ENCODE data around the gene SLC45A2.
"Not testable (repeated sequence)": the region's sequence is repeated elsewhere in the genome, so short reads cannot be mapped to it uniquely, and the experiment has no call there.

Gene SLC45A2, protein sequence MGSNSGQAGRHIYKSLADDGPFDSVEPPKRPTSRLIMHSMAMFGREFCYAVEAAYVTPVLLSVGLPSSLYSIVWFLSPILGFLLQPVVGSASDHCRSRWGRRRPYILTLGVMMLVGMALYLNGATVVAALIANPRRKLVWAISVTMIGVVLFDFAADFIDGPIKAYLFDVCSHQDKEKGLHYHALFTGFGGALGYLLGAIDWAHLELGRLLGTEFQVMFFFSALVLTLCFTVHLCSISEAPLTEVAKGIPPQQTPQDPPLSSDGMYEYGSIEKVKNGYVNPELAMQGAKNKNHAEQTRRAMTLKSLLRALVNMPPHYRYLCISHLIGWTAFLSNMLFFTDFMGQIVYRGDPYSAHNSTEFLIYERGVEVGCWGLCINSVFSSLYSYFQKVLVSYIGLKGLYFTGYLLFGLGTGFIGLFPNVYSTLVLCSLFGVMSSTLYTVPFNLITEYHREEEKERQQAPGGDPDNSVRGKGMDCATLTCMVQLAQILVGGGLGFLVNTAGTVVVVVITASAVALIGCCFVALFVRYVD

DNA sequence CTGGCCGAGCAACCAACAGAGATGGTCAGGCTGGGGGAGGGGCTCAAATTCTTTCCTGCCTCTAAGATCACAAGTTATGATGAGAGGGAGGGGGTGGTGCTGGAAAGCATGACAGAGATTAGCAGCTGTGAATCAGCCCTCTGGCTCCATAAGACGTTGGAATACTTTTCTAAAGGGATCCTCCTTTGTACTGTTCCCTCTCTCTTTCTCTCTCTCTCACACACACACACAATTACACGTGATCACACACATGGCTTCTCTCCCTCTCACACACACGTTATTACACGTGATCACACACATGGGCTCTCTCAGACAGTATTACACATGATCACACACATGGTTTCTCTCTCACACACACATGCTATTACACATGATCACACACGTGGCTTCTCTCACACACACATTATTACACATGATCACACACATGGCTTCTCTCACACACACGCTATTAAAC lies at the start of gene SLC45A2:
SLC45A2 (minus strand) TSS at position 23 of the 454 bp plus-strand sequence. CDS start 110 bp downstream, outside the sequence.
- DNase-seq: no peak

DNA sequence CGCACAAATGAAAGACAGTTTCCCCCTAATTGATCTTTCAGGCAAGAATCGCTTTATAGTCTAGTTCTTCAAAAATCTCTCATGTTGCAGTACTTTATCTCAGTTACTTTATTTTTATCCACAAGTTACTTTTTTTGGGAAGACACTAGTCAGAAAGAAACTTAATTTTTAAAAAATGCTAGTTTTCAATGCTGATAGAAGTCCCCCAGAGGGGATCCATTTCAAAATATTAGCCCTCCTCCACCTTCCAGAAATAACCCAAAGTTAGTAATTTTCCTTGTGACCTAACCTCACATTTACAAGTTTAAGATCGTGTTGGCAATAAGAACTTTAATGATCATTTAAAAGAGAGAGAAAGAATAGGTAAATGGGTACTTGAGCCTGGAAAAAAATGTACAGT lies 47.5 kb upstream of the SLC45A2 start:
- DNase-seq: no peak

DNA sequence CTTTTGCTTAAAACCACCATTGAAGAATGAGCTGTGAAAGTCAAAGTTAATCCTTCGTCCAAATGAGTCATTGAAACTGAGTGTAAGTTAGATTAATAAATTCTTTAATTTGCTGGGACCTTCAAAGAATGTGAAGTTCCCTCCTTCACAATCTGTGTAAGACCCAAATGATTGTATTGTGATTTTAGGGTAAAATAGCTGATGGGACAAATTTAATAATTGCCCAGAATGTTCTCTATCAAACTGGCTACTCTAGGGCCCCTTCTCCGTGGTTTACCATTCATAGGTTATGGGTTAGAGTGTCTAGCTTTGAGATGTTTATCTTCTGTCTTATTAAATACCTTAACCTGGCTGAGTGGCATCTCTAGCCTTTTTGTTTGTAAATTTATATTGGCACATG lies 46.6 kb upstream of the SLC45A2 start:
- no peak for DNase-seq

DNA sequence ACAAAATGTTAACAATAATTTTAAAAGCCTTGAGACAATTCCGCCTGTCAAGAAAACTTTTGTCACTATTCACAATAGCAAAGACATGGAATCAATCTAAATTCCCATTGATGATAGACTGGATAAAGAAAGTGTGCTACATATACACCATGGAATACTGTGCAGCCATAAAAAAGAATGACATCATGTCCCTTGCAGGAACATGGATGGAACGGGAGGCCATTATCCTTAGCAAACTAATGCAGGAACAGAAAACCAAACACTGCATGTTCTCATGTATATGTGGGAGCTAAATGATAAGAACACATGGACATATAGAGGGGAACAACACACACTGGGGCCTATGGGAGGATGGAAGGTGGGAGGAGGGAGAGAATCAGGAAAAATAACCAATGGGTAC lies 46.1 kb upstream of the SLC45A2 start:
- not testable (repeated sequence) for DNase-seq

DNA sequence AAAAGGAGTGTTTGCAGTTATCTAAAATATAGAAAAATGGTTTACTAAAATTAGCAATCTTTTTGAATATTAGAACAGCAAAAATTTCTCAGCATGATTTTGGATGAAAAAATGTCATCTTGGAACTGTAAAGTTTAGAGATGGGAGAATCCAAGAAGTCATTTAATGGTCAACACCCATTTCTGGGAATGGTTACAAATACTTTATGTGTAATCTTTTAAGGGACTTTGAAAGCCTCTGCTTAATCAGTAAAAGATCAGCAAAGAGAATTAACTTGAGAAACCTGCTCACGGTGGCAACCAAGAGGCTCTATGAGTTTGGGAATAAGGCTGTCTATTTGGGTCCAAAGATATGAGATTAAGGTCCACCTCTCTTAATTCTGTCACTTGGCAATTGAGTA lies 45.6 kb upstream of the SLC45A2 start:
- DNase-seq: no peak

DNA sequence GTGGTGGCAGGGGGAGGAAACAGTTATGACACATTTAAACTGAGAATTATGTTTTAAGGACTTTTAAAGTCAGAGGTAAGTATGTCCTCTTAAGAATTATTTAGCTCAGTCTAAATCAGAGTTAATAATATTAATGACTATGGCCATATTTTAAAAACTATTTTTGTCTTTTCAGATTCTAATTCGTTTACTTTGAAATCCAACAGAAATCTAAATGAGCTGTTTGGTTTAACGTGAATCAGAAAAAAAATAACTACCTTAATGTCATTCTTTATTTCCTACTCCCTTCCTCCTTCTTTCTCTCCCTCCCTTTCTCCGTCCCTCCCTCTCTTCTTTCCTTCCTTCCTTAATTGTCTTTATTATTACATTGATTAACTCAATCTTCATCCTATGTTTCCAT lies 43.9 kb upstream of the SLC45A2 start:
- DNase-seq: no peak

DNA sequence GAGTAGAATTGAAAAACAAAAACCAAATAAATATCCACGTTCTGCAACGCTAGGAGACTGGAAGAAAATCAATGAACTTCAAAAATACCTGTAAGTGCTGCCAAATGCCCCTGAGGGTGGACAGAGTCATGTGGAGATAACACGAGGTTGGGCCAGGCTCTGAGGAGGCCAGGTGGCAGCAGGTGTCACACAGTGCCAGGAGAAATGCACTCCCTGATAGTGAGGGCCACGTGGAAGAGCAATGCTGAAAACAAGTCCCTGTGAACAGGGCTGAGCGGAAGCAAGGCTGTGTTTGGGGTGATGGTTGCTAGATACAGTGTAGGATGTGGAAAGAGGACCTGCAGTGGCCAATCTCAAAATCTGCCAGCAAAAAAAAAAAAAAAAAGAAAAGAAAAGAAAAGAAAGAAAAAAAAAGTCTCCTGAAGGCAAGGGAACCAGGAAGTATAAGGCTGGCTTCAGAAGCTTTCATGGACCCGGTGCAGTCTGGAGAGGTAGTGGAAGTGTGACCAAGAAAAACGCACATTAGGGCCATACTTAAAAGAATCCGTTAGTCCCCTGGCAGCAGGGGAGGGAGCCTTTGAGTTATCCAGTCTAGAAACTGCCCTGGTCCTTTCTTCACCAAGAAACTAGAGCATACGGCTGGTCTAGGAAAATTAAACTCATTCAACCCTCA lies 41.7 kb upstream of the SLC45A2 start:
- DNase-seq: no peak

DNA sequence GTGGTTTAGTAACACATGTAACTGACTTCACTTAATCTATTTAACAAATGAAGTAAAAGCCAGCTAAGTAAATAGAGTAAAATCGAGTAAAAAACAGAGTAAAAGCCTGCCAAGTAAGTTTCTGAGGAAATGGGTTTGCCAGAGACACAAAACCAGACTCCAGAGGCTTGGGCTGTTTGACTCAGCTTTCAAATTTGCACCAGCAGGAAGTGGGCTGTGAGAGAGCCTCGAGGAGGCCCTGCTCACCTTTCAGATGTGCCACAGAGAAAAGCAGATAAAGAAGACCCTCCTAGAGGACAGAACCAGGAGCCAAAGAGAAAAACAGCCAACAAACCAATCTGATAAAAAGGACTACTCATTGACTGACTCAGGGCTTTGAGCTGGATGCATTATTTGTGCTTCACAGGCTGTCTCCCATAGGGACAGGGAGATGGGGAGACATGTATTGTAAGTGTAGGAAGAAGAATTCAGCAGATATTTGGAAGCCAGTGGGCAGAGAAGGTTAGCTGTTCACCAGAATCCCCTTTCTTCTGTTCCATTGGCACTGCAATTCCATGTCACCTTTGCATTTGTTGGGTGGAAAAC lies 37.7 kb upstream of the SLC45A2 start:
- DNase-seq: no peak

DNA sequence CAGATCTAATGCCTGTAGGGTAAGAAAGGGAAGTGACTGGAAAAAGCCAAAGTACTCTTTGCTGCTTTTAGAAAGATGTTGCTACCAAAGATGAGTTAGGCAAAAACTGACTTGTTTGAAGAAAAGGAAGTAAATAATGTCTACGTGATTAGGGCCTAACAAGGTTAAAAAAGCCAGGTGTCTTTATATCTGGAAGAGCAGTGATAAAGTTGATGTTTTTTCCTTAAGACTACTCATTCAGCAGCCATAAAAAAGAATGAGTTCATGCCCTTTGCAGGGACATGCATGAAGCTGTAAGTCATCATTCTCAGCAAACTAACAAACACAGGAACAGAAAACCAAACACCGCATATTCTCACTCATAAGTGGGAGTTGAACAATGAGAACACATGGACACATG lies 36.8 kb upstream of the SLC45A2 start:
- no peak for DNase-seq

DNA sequence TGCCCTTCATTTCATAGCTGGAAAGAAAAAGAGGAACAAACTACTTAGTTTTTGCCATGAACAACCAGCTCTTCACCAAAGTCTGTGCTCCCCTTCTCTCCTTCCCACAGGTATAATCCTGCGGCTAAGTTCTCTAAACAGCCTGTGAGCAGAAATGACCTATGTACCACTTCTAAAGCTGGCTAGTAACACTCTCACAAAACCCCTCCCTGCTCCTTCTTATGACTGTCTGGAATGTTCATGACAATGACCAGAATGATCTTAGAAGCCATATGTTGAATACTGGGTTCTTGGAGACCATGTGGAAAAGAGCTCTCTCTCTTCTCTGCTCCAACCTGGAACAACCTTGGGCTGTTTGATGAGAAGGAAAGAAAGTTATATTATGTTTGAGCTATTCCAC lies 36.2 kb upstream of the SLC45A2 start:
- DNase-seq: no peak

DNA sequence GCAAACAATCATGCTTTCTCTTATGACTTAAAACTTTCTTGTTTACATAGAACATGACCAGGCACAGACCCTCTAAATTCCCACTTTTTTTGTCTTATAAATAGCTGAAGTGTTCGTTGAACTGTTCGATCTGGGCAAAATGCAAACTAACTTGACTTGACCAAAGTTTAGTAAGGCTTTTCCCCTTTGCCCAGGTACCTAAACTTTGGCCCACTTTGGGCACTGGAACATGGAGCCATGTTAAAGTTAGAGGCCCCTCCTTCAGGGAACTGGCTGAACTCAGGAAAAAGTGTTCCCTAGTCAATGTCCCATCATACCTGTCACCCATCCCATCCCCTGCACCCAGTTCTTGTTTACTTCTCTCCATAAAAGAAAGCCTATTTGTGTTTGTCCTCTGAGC lies 32.8 kb upstream of the SLC45A2 start:
- no peak for DNase-seq

DNA sequence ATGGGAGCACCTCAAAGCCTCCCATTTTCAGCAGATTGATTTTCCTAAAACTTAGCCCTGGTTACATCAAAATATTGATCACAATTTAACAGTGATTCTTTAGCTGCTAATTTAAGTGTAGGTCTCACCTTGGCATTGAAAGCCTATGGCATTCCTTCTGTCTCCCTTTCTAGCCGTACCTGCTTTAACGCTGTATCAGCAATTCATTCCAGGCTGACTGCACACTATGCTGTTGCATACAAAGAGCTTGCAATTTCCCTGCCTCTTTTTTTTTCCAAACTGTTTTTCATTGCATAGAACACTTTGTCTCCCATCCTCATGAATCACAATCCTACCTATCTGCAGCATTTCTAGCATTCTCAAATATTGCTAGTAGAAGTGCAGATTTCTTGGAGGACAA lies 32.3 kb upstream of the SLC45A2 start:
- no peak for DNase-seq

DNA sequence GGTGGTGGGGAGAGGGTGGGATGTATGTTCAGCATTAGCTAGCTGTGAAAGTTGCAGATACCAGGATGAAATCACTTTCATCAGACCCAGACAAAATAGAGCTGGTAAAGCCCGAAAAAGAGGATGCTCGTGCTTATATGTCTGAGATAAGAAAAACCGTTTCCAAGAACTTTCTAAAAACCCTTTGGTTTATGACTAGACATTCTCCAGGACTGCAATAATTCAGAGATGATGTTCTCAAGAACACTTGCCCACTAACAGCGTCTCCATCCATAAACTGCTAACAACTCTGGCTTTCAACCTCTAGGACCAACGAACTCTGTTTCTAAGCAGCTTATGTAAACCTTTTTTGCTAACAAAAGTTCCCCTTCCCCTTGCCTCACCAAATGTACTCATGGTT lies 31.7 kb upstream of the SLC45A2 start:
- DNase-seq: no peak

DNA sequence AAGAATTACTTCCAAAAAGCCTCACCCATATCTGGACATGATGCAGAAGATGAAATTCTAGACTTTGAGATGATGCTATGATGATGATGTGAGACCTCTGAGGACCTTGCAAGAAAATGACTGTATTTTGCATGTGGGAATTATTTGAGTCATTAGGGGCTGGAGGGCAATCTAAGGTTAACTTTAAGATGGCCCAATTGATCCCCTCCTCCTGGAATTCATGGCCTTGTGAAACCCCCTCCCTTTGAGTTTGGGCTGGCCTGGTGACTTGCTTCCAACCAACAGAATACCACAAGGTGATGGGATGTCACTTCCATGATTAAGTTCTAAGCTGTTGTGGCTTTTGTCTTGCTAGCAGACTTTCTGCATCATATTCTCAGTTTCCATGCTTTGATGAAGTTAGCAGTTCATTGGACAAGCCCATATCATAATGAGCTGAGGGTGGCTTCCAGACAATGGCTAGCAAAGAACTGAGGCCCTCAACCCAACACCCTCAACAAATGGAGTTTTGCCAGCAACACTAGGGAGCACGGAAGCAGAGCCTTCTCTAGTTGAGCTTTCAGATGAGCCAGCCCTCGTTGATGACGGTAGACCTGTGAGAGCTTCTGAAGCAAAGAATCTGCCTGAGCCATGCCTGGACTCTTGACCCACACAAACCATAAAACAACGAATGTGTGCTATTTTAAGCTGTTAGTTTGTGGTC lies 30.8 kb upstream of the SLC45A2 start:
- DNase-seq: no peak

DNA sequence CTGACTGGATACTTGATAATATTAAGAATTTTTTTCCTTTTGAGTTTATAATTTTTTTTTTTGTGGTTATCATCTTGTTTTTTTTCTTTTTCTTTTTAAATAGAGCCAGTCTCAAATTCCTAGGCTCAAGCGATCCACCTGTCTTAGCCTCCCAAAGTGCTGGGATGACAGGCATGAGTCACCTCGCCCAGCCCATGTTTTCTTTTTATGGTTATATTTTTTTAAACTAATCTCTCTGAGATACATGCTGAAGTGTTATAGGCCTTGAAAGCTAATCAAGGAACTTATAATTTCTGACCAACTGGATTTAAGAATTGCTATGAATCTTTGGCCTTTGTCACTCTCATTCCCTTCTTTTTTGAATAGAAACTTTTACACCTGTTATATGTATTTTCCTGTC lies 30.1 kb upstream of the SLC45A2 start:
- no peak for DNase-seq

DNA sequence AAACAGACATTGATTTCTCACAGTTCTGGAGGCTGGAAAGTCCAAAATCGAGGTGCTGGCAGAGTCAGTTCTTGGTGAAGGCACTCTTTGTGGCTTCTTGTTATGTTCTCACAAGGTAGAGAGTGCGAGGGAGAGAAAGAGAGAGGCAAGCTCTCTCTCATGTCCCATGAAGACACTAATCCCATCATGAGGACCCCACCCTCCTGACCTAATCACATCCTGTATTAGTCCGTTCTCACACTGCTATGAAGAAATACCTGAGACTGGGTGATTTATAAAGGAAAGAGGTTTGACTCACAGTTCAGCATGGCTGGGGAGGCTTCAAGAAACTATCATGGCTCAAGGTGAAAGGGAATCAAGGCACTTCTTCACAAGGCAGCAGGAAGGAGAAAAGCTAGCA lies 29.1 kb upstream of the SLC45A2 start:
- DNase-seq: no peak

DNA sequence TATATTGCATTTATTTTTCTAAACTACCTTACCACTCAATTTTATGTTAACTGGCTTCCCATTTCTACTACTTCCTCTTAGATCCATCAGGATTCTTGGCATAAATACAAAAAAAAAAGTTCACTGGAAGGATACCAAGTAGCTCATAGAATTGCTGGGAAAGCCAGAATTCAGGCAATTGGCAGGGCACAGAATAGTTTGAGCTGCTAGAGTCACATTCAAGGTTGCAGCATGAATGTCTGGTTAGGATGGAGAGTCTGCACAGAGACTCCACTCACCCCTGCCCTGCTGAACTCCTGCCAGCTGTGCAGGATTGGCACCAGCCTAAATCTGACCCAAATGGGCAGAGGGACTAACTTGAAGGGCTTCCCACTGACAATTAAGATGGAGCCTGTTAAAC lies 28.3 kb upstream of the SLC45A2 start:
- no peak for DNase-seq

DNA sequence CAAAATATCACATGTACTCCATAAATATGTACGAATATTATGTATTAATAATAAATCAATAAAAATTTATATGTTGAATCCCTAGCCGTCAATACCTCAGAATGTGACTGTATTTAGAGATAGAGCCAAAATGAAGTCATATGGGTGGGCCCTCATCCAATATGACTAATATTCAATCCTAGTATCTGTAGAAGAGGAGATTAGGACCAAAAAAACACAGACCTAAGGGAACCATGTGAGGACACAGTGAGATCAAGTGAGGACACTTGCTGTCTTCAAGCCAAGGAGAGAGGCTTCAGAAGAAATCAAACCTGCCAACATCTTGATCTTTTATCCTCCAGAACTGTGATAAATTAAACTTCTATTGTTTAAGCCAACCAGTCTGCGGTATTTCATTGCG lies 27.0 kb upstream of the SLC45A2 start:
- DNase-seq: no peak

DNA sequence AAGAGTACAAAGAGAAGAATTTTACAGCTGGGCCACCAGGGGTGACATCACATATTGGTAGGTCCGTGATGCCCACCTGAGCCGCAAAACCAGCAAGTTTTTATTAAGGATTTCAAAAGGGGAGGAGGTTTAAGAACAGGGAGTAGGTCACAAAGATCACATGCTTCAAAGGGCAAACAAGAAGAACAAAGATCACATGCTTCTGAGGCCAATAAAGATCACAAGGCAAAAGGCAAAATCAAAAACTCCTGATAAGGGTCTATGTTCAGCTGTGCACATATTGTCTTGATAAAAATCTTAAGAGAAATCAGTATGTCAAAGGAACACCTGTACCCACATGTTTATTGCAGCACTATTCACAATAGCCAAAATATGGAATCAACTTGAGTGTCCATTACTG lies 25.7 kb upstream of the SLC45A2 start:
- not testable (repeated sequence) for DNase-seq

DNA sequence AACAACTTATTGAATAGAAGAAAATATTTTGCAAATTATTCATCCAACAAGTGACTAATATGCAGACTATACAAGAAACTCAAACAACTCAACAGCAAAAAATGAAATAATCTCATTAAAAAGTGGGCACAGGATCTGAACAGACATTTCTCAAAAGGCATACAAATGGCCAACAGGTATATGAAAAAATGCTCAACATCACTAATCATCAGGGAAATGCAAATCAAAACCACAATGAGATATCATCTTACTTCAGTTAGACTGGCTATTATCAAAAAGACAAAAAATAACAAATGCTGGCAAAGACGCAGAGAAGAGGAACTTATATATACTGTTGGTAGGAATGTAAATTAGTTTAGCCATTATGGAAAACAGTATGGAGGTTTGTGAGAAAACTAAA lies 25.1 kb upstream of the SLC45A2 start:
- DNase-seq: no peak

DNA sequence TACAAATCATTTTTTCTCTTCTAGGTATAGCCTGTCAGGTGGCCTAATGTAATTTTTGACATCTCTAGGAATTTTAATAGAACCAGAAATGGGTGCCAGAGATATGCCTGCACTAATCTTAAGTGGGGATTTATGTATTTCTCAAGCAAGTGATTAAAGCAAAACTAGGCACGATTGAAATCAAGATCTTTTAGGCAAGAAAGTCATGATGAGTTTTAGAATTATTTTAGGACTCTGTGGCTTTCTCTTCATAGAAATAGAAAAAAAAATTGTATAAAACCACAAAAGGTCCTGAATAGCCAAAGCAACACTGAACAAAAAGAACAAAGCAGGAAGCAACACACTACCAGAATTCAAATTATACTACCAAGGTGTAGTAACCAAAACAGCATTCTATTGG lies 24.3 kb upstream of the SLC45A2 start:
- DNase-seq: no peak

DNA sequence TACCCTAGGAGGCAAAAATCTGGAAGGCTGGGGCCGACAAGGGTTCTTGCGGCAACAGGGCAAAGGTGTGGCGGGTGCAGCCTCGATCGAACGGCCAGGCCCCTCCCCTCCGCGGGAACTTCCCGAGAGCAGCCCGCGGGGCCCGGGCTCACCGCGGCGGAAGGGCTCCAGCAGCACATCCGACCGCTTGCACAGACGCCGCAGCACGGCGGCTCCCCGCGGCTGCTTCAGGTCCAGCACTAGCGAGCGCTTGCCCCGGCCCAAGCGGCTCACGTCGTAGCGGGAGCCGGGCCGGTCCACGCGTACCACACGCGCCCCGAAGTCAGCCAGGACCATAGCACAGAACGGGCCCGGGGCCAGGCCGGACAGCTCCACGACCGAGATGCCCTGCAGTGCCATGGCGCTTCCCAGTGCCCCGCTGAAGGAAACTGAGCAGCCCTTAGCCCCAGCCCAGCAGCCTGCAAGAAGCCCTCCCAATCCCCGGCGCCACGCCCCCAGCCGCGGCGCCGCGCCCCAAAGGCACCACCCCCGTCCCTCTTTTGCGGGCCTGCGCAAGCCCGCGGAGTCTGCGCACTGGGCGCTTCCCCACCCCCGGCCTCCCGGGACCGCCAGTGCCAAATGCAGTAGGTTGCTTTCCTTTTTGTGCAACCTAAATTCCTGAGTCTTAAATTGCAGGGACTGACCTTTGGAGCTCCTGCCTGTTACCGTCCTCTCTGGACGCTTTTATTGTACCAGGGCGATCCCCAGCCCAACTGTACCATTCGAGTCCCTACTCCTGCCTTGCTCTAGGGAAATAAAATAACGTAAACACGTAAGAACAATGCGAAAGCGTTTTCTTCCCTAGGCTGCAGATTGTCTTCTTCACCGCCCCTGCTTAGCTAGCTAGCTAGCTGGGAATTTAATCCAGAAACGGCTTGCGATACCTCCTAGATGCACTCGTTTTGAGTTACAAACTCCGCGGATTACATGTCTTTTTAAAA lies 23.4 kb upstream of the SLC45A2 start, which contains the start of gene AMACR:
AMACR (minus strand) TSS at position 430 of the 980 bp plus-strand sequence; CDS start at position 399, 31 bp downstream.
- peak; percentile 90 for DNase-seq
